Hematopoietic multipotent progenitor cell treated with erythropoietin and hydrocortisone succinate and interleukin-3 and kit ligand, for 4 days (in vitro differentiated cells): ENCODE results near the gene PSMC2.
"Not testable (repeated sequence)": the region's sequence is repeated elsewhere in the genome, so short reads cannot be mapped to it uniquely, and the experiment has no call there.

Source experiments
- DNase-seq: peaks from one replicate; pipeline ENCODE4 v3.0.0-alpha.2; 2015

Gene PSMC2

GRCh38 chr7:103379270-103379975, 32.0 kb downstream of the PSMC2 start:
- peak; percentile 58 for DNase-seq

GRCh38 chr7:103380395-103381191, 33.1 kb downstream of the PSMC2 start:
- no peak for DNase-seq

GRCh38 chr7:103381280-103382031, 34.0 kb downstream of the PSMC2 start:
- no peak for DNase-seq

GRCh38 chr7:103382032-103382402, 34.6 kb downstream of the PSMC2 start:
- DNase-seq, result no peak

GRCh38 chr7:103387242-103387641, 39.8 kb downstream of the PSMC2 start:
- DNase-seq, result no peak

GRCh38 chr7:103388469-103389140, 41.2 kb downstream of the PSMC2 start:
- no peak for DNase-seq

- DNase-seq, result no peak
Measured at GRCh38 chr7:103389263-103389662, 41.8 kb downstream of the PSMC2 start.

- no peak for DNase-seq
Measured at GRCh38 chr7:103391150-103391549, 43.7 kb downstream of the PSMC2 start.

GRCh38 chr7:103391976-103392375, 44.5 kb downstream of the PSMC2 start:
- DNase-seq, result no peak

- DNase-seq, result no peak
Measured at GRCh38 chr7:103394566-103394965, 47.1 kb downstream of the PSMC2 start.

GRCh38 chr7:103395071-103395470, 47.6 kb downstream of the PSMC2 start:
- no peak for DNase-seq

- DNase-seq, result peak; percentile 56
Measured at GRCh38 chr7:103396471-103396870, 49.0 kb downstream of the PSMC2 start.

- DNase-seq, result no peak
Measured at GRCh38 chr7:103398483-103399127, 51.2 kb downstream of the PSMC2 start.

GRCh38 chr7:103399687-103400086, 52.2 kb downstream of the PSMC2 start:
- not testable (repeated sequence) for DNase-seq

- not testable (repeated sequence) for DNase-seq
Measured at GRCh38 chr7:103405789-103406613, 58.6 kb downstream of the PSMC2 start.

GRCh38 chr7:103412151-103412550, 64.7 kb downstream of the PSMC2 start:
- DNase-seq, result no peak

GRCh38 chr7:103413407-103413806, 66.0 kb downstream of the PSMC2 start:
- no peak for DNase-seq

- DNase-seq, result peak; percentile 36
Measured at GRCh38 chr7:103418241-103418640, 70.8 kb downstream of the PSMC2 start.
